GM23248 (cell line): Measurements from ENCODE around the gene GSC2. TPM values are rescaled to one million over a fixed set of nuclear protein-coding genes. Genes with fewer than 3 reads are reported as not detected.

Source experiments
- DNase-seq: peaks from one replicate; pipeline ENCODE4 v3.0.0-alpha.2; 2015
- H2AFZ ChIP-seq: fragments of 200-600 bp; sonication (generic); 2 replicates; pipeline ENCODE4 v1.6.1; 2016; ENCODE audit warnings: antibody characterized with exemption
- H3F3A ChIP-seq: fragments of 200-600 bp; sonication (generic); 2 replicates; pipeline ENCODE4 v1.6.1; 2016; ENCODE audit warnings: mild to moderate bottlenecking, antibody characterized with exemption, mixed run types; ENCODE audit not compliant: insufficient read depth
- H3K27ac ChIP-seq: fragments of 200-600 bp; sonication (generic); 2 replicates; pipeline ENCODE4 v1.5.1; 2016; ENCODE audit warnings: mild to moderate bottlenecking
- H3K27me3 ChIP-seq: fragments of 200-600 bp; sonication (generic); replicated peaks from 2 replicates; pipeline ENCODE4 v1.6.1; 2016; ENCODE audit warnings: mild to moderate bottlenecking; ENCODE audit not compliant: insufficient read depth
- H3K36me3 ChIP-seq: fragments of 200-600 bp; sonication (generic); 2 replicates; pipeline ENCODE4 v1.6.1; 2016; ENCODE audit warnings: low read depth, mild to moderate bottlenecking
- H3K4me1 ChIP-seq: fragments of 200-600 bp; sonication (generic); 2 replicates; pipeline ENCODE4 v1.6.1; 2016; ENCODE audit warnings: mild to moderate bottlenecking; ENCODE audit not compliant: insufficient read depth
- H3K4me2 ChIP-seq: fragments of 200-600 bp; sonication (generic); one replicate; pipeline ENCODE4 v1.6.1; 2016; ENCODE audit warnings: mild to moderate bottlenecking; ENCODE audit not compliant: unreplicated experiment
- H3K4me3 ChIP-seq: fragments of 200-600 bp; sonication (generic); 2 replicates; pipeline ENCODE4 v1.5.1; 2016; ENCODE audit warnings: mild to moderate bottlenecking
- H3K79me2 ChIP-seq: fragments of 200-600 bp; sonication (generic); 2 replicates; pipeline ENCODE4 v1.6.1; 2016; ENCODE audit warnings: mild to moderate bottlenecking; ENCODE audit not compliant: insufficient read depth
- H3K9ac ChIP-seq: fragments of 200-600 bp; sonication (generic); 2 replicates; pipeline ENCODE4 v1.6.1; 2016; ENCODE audit warnings: mild to moderate bottlenecking
- H3K9me2 ChIP-seq: fragments of 200-600 bp; sonication (generic); 2 replicates; pipeline ENCODE4 v1.6.1; 2016; ENCODE audit warnings: mixed run types, mild to moderate bottlenecking, moderate library complexity; ENCODE audit not compliant: insufficient read depth
- H3K9me3 ChIP-seq: fragments of 200-600 bp; sonication (generic); one replicate; pipeline ENCODE4 v1.6.1; 2017; ENCODE audit warnings: low read depth
- H4K20me1 ChIP-seq: fragments of 200-600 bp; sonication (generic); 2 replicates; pipeline ENCODE4 v1.6.0; 2016; ENCODE audit not compliant: insufficient read depth
- EZH2 ChIP-seq: fragments of 200-600 bp; sonication (generic); IDR thresholded peaks from 2 replicates; pipeline ENCODE4 v1.6.1; 2018; ENCODE audit warnings: antibody characterized with exemption, mild to moderate bottlenecking; ENCODE audit not compliant: insufficient read depth, poor library complexity, severe bottlenecking
- EZH2phosphoT487 ChIP-seq: fragments of 200-600 bp; sonication (generic); IDR thresholded peaks from 2 replicates; pipeline ENCODE4 v1.6.1; 2018; ENCODE audit warnings: antibody characterized with exemption, moderate library complexity, mild to moderate bottlenecking, low read depth; ENCODE audit not compliant: insufficient read depth
- WGBS, 2 experiments: methylation state at CpG; one replicate each; pipeline ENCODE4 v1.1.6; 2015 to 2017; ENCODE audit warnings: low lambda C conversion rate in 2 of 2, low coverage in 1 of 2; ENCODE audit errors: missing lambda C conversion rate in 2 of 2; 5-methylcytosine and 5-hydroxymethylcytosine counted together
- in situ Hi-C: fragments of 300-500 bp; cut with MboI; formaldehyde crosslinking; loops from 2 replicates; pipeline ENCODE4 v1.15.0; 2020
- polyA plus RNA-seq: library from polyadenylated mRNA; unstranded; fragments of >200 nt; fragmentation: Nextera tagmentation; extraction: Ambion mirVana; gene quantifications from 2 replicates; pipeline ENCODE4 v1.2.1, GENCODE V29; 2016
- total RNA-seq: library from RNA; depleted of rRNA; stranded (reverse); fragments of >200 nt; shearing (Covaris generic); gene quantifications from 2 replicates; pipeline ENCODE4 v1.2.3, GENCODE V29; 2014

GSC2 gene
- total and polyA plus RNA-seq, 2 experiments from 2014 or later, result not detected

DNA sequence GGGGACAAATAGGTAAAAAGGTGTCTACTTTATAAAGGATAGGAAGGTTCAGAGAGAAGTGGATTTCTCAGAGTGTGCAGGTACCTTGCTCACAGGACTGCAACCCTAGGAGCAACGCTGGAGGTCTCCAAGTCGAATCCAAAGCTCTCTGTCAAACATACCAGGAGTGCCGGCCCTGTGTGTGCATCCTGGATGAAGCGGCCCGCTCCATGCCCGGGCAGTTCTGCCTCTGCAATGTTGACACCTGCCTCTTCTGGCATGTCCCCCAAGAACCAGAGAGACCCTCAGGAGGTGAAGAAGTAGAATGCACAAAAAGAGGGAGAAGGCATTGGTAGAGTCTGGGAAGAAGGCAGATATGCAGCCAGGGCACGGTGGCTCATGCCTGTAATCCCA, 22.1 kb downstream of the GSC2 start:
- TF ChIP-seq EZH2 (no peak), EZH2phosphoT487 (no peak)

DNA sequence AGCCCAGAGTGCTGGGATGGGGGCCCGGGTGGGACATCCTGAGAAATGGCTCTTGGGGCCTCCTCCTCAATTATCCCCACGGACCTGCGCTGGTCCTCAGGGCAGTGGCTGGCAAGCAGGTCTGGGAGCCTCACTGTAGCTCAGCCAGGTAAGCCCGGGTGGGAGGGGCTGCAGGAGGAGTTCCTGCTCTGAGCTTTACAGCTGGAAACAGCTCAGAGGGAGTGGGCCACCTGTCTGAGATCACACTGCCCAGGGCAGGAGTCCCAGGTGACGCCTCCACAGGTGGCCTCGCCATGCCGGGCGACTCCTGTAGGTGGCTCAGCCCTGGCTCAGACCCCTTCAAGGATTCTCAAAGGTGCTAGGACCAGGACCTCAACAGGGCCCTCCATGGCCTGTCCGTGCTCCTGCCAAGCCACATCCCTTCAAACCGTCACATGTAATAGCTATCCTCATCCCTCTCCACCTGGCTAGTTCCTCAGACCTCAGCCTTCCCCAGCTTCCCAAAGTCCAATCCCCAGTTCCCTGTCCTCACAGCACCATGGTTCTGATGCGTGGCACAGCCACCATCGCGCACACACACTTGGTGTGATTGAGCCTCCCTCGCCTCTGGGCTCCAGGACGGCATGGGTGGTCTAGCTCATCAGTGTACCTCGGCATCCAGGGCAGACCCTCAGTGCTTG, 22.6 kb downstream of the GSC2 start:
- Histone ChIP-seq H3K27me3 (no peaks in the 10 kb centered on the region), H3F3A (no peaks in the 10 kb centered on the region), H3K27ac (no peak overlapping the region), H3K4me3 (no peak overlapping the region), H3K9me3 (no peaks in the 10 kb centered on the region), H3K4me2 (no peak overlapping the region), H3K9me2 (no peaks in the 10 kb centered on the region), H3K79me2 (no peaks in the 10 kb centered on the region), H3K4me1 (no peaks in the 10 kb centered on the region), H3K9ac (no peak overlapping the region), H3K36me3 (no peaks in the 10 kb centered on the region), H2AFZ (no peak overlapping the region), H4K20me1 (no peaks in the 10 kb centered on the region)
- no peak for DNase-seq
- TF ChIP-seq EZH2phosphoT487, result no peak
- no peak for TF ChIP-seq EZH2
- 79 to 84% methylated on average over 14 of the region's 16 CpGs for WGBS, 2 experiments
- in situ Hi-C loops, result no loop called here

More for the DNA sequence above, 22.1 kb downstream of the GSC2 start:
- Histone ChIP-seq H3K4me3 (no peak overlapping the region), H3K9me2 (no peaks in the 10 kb centered on the region), H3K79me2 (no peaks in the 10 kb centered on the region), H3K9ac (no peak overlapping the region), H3K27ac (no peak overlapping the region), H3K9me3 (no peaks in the 10 kb centered on the region), H3K4me1 (no peaks in the 10 kb centered on the region), H4K20me1 (no peaks in the 10 kb centered on the region), H3K36me3 (no peaks in the 10 kb centered on the region), H3K27me3 (no peaks in the 10 kb centered on the region), H2AFZ (no peak overlapping the region), H3K4me2 (no peak overlapping the region), H3F3A (no peaks in the 10 kb centered on the region)
- in situ Hi-C loops, result no loop called here
- WGBS, 2 experiments, result 85 to 86% methylated on average over 7 of the region's 7 CpGs
- no peak for DNase-seq

DNA sequence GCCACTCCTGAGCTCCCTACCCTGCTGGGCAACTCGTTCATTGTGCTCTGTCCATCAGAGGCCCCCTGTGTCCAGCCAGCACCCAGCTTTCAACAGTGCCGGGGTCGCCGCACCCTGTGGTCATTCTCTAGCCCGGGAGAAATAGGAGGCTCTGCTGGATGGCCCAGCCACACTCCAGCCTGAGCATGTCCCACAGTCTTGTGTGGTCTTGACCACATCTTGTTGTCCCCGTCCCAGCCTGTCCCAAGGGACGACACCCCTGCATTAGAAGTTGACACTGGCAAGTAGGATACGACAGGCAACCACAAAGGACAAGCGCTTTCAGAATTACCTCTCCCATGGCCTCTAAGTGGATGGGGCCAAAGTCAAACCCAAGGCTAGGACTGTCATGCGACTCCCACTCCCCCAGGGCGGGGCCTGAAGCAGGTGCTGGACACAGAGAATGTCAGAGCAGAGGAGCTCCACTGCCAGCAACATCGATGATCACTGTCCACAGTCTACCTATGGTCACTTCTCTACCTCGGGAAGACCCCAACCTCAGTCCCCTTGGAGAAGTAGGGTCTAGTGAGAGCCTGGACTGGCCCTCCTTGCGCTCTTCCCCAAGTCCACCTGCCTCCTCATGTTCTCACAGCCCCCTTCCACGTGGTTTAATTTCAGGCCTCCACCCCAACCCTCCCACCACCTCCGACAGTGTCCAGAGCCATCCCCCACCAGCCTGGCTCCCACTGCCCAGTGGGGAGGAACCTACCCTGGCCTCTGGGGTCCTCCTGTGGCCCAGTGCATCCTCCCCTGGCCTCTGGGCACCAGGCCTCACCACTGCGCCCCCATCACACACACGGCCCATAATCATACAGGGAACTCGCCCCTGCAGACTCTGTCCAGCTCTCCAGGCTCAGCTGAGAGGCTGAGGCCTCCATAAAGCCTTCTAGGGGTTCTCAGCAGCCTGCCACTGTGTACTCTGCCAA, 23.5 kb downstream of the GSC2 start:
- 79% methylated on average over 19 of the region's 19 CpGs for WGBS, 2 experiments
- H3K4me3 ChIP-seq, result no peak overlapping the region
- no peak overlapping the region for H3K27ac ChIP-seq
- in situ Hi-C loops, result no loop called here
- peaks cover 1% of the 10 kb centered on the region for H3K79me2 ChIP-seq
- no peaks in the 10 kb centered on the region for H3K27me3 ChIP-seq
- no peaks in the 10 kb centered on the region for H3K9me3 ChIP-seq
- DNase-seq, result no peak
- no peak overlapping the region for H3K4me2 ChIP-seq
- TF ChIP-seq EZH2, result no peak
- no peak for TF ChIP-seq EZH2phosphoT487
- H4K20me1 ChIP-seq, result no peaks in the 10 kb centered on the region
- no peaks in the 10 kb centered on the region for H3F3A ChIP-seq
- H3K36me3 ChIP-seq, result no peaks in the 10 kb centered on the region
- no peaks in the 10 kb centered on the region for H3K9me2 ChIP-seq
- no peak overlapping the region for H2AFZ ChIP-seq
- H3K9ac ChIP-seq, result no peak overlapping the region
- no peaks in the 10 kb centered on the region for H3K4me1 ChIP-seq

DNA sequence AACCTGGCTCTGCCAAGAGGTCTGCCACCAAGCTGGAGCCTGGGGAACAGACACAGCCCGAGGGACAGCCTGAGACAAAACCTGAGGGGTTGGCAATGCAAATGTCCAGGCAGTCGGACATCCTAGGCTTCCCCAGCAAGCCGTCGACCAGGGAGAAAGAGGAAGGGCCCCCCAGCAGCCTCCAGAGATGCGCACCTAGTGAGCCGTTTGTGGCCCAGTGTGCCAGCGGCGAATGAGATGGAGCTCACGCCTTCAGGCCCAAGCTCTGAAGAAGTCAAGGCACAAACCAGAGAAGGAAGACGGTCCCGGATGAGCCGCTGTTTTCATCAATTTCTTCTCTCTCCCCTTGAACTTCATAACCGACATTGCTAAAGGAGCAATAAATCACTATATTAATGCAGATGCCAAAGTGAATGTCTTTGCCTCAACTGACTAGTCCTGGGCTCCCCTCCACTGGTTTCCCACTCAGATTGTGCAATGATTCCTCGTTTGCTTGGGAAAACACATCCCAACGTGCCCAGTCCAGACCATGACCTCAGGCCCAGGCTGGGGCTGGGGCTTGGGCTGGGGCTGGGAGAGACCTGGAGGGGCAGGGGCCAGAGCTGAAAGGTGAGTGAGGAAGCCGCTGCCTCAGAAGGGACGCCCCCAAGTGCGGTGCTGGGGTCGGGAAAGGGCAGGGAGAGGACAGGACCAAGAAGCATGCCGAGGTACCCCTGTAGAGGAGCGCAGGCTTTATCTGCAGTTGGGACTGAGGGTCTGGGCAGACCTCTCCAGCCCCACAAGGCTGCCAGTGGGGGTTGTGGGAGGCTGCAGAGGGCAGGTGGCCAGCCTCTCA, 24.4 kb downstream of the GSC2 start:
- Histone ChIP-seq H3K9me2 (no peaks in the 10 kb centered on the region), H3K4me3 (no peak overlapping the region), H3K36me3 (no peaks in the 10 kb centered on the region), H3K27me3 (no peaks in the 10 kb centered on the region), H3K27ac (no peak overlapping the region), H3F3A (no peaks in the 10 kb centered on the region), H2AFZ (no peak overlapping the region), H3K4me1 (peaks cover 6% of the 10 kb centered on the region; the same call in 1 of the 2 replicates), H3K9ac (no peak overlapping the region), H3K9me3 (no peaks in the 10 kb centered on the region), H3K79me2 (peaks cover 10% of the 10 kb centered on the region), H3K4me2 (no peak overlapping the region), H4K20me1 (no peaks in the 10 kb centered on the region)
- in situ Hi-C loops, result no loop called here
- 73 to 79% methylated on average over 21 of the region's 21 CpGs for whole genome bisulfite sequencing, 2 experiments
- DNase-seq, result no peak
- TF ChIP-seq EZH2 (no peak), EZH2phosphoT487 (no peak)
